IMR-90 (cell line): ENCODE measurements around the gene ADCY1. TPM values are rescaled to one million over a fixed set of nuclear protein-coding genes. Genes with fewer than 3 reads are reported as not detected.

Experiments used
- ATAC-seq: fragments of 200-7000 bp; cut with Tn5 transposase; 2 replicates; pipeline ENCODE4 v1.9.1; 2020; ENCODE audit warnings: low read depth, mild to moderate bottlenecking, moderate library complexity
- BruUV-seq: library from RNA; stranded (reverse); fragments of 400-500 nt; replicated peaks from 2 replicates; lab custom pipeline; 2021; lab: Mats Ljungman, UMichigan
- CTCF ChIA-PET: fragments of 300-600 bp; formaldehyde crosslinking; extraction: SDS; loops from one replicate; lab custom pipeline; 2021; ENCODE audit warnings: antibody characterized with exemption; lab: Yijun Ruan, JAX
- POLR2A ChIA-PET: fragments of 300-600 bp; sonication (Branson Sonifier 250); formaldehyde crosslinking; loops from one replicate; lab custom pipeline; 2022; ENCODE audit warnings: antibody characterized with exemption; ENCODE audit not compliant: unreplicated experiment; lab: Charles Lee
- DNase-seq: peaks from one replicate; pipeline ENCODE4 v3.0.0; 2013
- H2AFZ ChIP-seq: replicated peaks from 2 replicates; pipeline ENCODE3; 2013; ENCODE audit warnings: low read length, mild to moderate bottlenecking; ENCODE audit not compliant: poor library complexity
- H2AK5ac ChIP-seq: 2 replicates; pipeline ENCODE4 v1.6.1; 2013; ENCODE audit warnings: low read depth, low read length, inconsistent platforms
- H2AK9ac ChIP-seq: replicated peaks from 2 replicates; pipeline ENCODE3; 2013; ENCODE audit warnings: mild to moderate bottlenecking, low read depth, low read length, moderate library complexity; ENCODE audit not compliant: poor library complexity
- H2BK120ac ChIP-seq: 2 replicates; pipeline ENCODE4 v1.6.1; 2013; ENCODE audit warnings: low read depth, low read length, inconsistent platforms
- H2BK15ac ChIP-seq: 3 replicates; pipeline ENCODE4 v1.6.1; 2013; ENCODE audit warnings: low read depth, low read length, inconsistent platforms
- H2BK20ac ChIP-seq: 2 replicates; pipeline ENCODE4 v1.6.1; 2013; ENCODE audit warnings: low read depth, mild to moderate bottlenecking, inconsistent platforms, low read length, moderate library complexity
- H2BK5ac ChIP-seq: 2 replicates; pipeline ENCODE4 v1.6.1; 2013; ENCODE audit warnings: mild to moderate bottlenecking, low read depth, low read length, inconsistent platforms; ENCODE audit not compliant: poor library complexity, severe bottlenecking
- H3K14ac ChIP-seq: replicated peaks from 2 replicates; pipeline ENCODE4 v1.6.1; 2013; ENCODE audit warnings: low read depth, low read length, inconsistent platforms
- H3K18ac ChIP-seq: 2 replicates; pipeline ENCODE4 v1.6.1; 2013; ENCODE audit warnings: low read depth, low read length, control low read depth
- H3K23ac ChIP-seq: 2 replicates; pipeline ENCODE4 v1.6.1; 2013; ENCODE audit warnings: low read depth, low read length, inconsistent platforms
- H3K27ac ChIP-seq: 2 replicates; pipeline ENCODE4 v1.5.1; 2013; ENCODE audit warnings: mild to moderate bottlenecking, control low read depth, low read length; ENCODE audit not compliant: insufficient read depth
- H3K27me3 ChIP-seq: 2 replicates; pipeline ENCODE4 v1.6.1; 2013; ENCODE audit warnings: low read length; ENCODE audit not compliant: control insufficient read depth, insufficient read depth
- H3K36me3 ChIP-seq: 2 replicates; pipeline ENCODE4 v1.6.1; 2013; ENCODE audit warnings: low read length, mixed read lengths; ENCODE audit not compliant: control insufficient read depth, insufficient read depth
- H3K4ac ChIP-seq: 2 replicates; pipeline ENCODE4 v1.6.1; 2013; ENCODE audit warnings: low read depth, low read length, inconsistent platforms
- H3K4me1 ChIP-seq: 2 replicates; pipeline ENCODE4 v1.6.1; 2013; ENCODE audit warnings: low read length, mixed read lengths; ENCODE audit not compliant: control insufficient read depth, insufficient read depth
- H3K4me2 ChIP-seq: 2 replicates; pipeline ENCODE4 v1.6.1; 2013; ENCODE audit warnings: low read depth, mild to moderate bottlenecking, control low read depth, low read length, moderate library complexity
- H3K4me3 ChIP-seq: 2 replicates; pipeline ENCODE4 v1.5.1; 2013; ENCODE audit warnings: low read depth, mild to moderate bottlenecking, control low read depth, low read length, moderate library complexity; ENCODE audit not compliant: insufficient read depth
- H3K56ac ChIP-seq: 2 replicates; pipeline ENCODE4 v1.6.1; 2013; ENCODE audit warnings: low read length, inconsistent platforms; ENCODE audit not compliant: insufficient read depth; ENCODE audit errors: extremely low read depth
- H3K79me1 ChIP-seq, 2 experiments: 2 replicates each; pipeline ENCODE4 v1.6.1; 2013; ENCODE audit warnings: low read length in 2 of 2, inconsistent platforms in 1 of 2, low read depth in 1 of 2
- H3K9ac ChIP-seq: 2 replicates; pipeline ENCODE4 v1.6.1; 2013; ENCODE audit warnings: low read depth, low read length, control low read depth
- H3K9me1 ChIP-seq: 2 replicates; pipeline ENCODE4 v1.6.1; 2013; ENCODE audit warnings: low read length, inconsistent platforms; ENCODE audit not compliant: insufficient read depth
- H3K9me3 ChIP-seq: 2 replicates; pipeline ENCODE4 v1.6.1; 2013; ENCODE audit warnings: low read length; ENCODE audit not compliant: control insufficient read depth, insufficient read depth
- H4K20me1 ChIP-seq: 2 replicates; pipeline ENCODE4 v1.6.1; 2013; ENCODE audit warnings: low read length, inconsistent platforms; ENCODE audit not compliant: insufficient read depth
- H4K5ac ChIP-seq: 2 replicates; pipeline ENCODE4 v1.6.1; 2013; ENCODE audit warnings: mild to moderate bottlenecking, low read depth, low read length, control low read depth
- H4K8ac ChIP-seq, 2 experiments: 2 replicates each; pipeline ENCODE4 v1.6.1; 2013; ENCODE audit warnings: low read depth in 2 of 2, low read length in 2 of 2, control low read depth in 1 of 2, inconsistent platforms in 1 of 2
- H4K91ac ChIP-seq: 2 replicates; pipeline ENCODE4 v1.6.1; 2013; ENCODE audit warnings: low read depth, low read length, inconsistent platforms; ENCODE audit not compliant: insufficient read depth
- BHLHE40 ChIP-seq: fragments of 150-350 bp; IDR thresholded peaks from 2 replicates; pipeline ENCODE4 v1.6.1; 2016; ENCODE audit warnings: mild to moderate bottlenecking, low read depth, low read length
- CEBPB ChIP-seq: IDR thresholded peaks from 2 replicates; pipeline ENCODE4 v1.6.1; 2012; ENCODE audit warnings: low read depth, low read length, improper control_type of control experiment
- CHD1 ChIP-seq: IDR thresholded peaks from 2 replicates; pipeline ENCODE4 v1.6.1; 2012; ENCODE audit warnings: low read depth, low read length, improper control_type of control experiment
- FOS ChIP-seq: fragments of 150-350 bp; IDR thresholded peaks from 2 replicates; pipeline ENCODE4 v1.6.1; 2016; ENCODE audit warnings: low read depth, low read length
- MAFK ChIP-seq: IDR thresholded peaks from 2 replicates; pipeline ENCODE4 v1.6.1; 2012; ENCODE audit warnings: low read depth, low read length, improper control_type of control experiment
- MAZ ChIP-seq: IDR thresholded peaks from 2 replicates; pipeline ENCODE4 v1.6.1; 2012; ENCODE audit warnings: low read depth, mild to moderate bottlenecking, low read length, improper control_type of control experiment, moderate library complexity, borderline replicate concordance
- MXI1 ChIP-seq: IDR thresholded peaks from 2 replicates; pipeline ENCODE4 v1.6.1; 2012; ENCODE audit warnings: low read depth, mild to moderate bottlenecking, low read length, moderate library complexity, borderline replicate concordance
- NFE2L2 ChIP-seq: fragments of 150-350 bp; IDR thresholded peaks from 2 replicates; pipeline ENCODE4 v1.6.1; 2016; ENCODE audit warnings: low read depth, mild to moderate bottlenecking, low read length
- POLR2A ChIP-seq: IDR thresholded peaks from 2 replicates; pipeline ENCODE4 v1.6.1; 2012; ENCODE audit warnings: mild to moderate bottlenecking, low read depth, low read length
- RAD21 ChIP-seq: IDR thresholded peaks from 2 replicates; pipeline ENCODE4 v1.6.1; 2012; ENCODE audit warnings: low read length, improper control_type of control experiment
- RCOR1 ChIP-seq: IDR thresholded peaks from 2 replicates; pipeline ENCODE4 v1.6.1; 2012; ENCODE audit warnings: mild to moderate bottlenecking, low read length, improper control_type of control experiment; ENCODE audit not compliant: insufficient replicate concordance
- RFX5 ChIP-seq: IDR thresholded peaks from 2 replicates; pipeline ENCODE4 v1.8.0; 2012; ENCODE audit warnings: low read depth, mild to moderate bottlenecking, low read length, moderate library complexity
- SMC3 ChIP-seq: fragments of 150-350 bp; IDR thresholded peaks from 2 replicates; pipeline ENCODE4 v1.6.1; 2016; ENCODE audit warnings: low read depth, mild to moderate bottlenecking, antibody characterized with exemption, low read length, moderate library complexity
- WGBS, 2 experiments: methylation state at CpG; one replicate each; pipeline versions ENCODE4 v1.1.5 to v1.1.7; 2013; ENCODE audit warnings: missing lambda C conversion rate in 2 of 2; ENCODE audit not compliant: insufficient read length in 1 of 2; ENCODE audit errors: extremely low coverage in 2 of 2; 5-methylcytosine and 5-hydroxymethylcytosine counted together
- dilution Hi-C: fragments of 300-500 bp; cut with HindIII; formaldehyde crosslinking; loops from one replicate; pipeline ENCODE4 v1.14.3; 2018; ENCODE audit warnings: low sequenced_read_pairs; ENCODE audit not compliant: unreplicated experiment
- in situ Hi-C: fragments of 300-500 bp; cut with MboI; formaldehyde crosslinking; loops from 3 replicates; pipeline ENCODE4 v1.14.3; 2019; ENCODE audit warnings: low sequenced_read_pairs, inconsistent platforms, mixed read lengths
- intact Hi-C: fragments of 100-400 bp; cut with micrococcal nuclease; formaldehyde crosslinking; loops from 2 replicates; pipeline ENCODE4 v1.10.0; 2022
- polyA plus RNA-seq, 3 experiments: library from polyadenylated mRNA; depleted of rRNA; stranded (reverse); fragments of >200 nt; gene quantifications; 2 replicates each; pipeline ENCODE4 v1.2.3, GENCODE V29; 2012; ENCODE audit warnings: low replicate concordance in 1 of 3
- total RNA-seq: library from RNA; depleted of rRNA; stranded (reverse); fragments of >200 nt; gene quantifications from 2 replicates; pipeline ENCODE4 v1.2.3, GENCODE V29; 2012
- TF ChIP-seq, protein P1 (sequence below): fragments of 150-350 bp; IDR thresholded peaks from 2 replicates; pipeline ENCODE4 v1.6.1; 2017; ENCODE audit warnings: mild to moderate bottlenecking, antibody characterized with exemption, low read length, low read depth
- TF ChIP-seq, protein P2 (sequence below): conservative IDR thresholded peaks from 2 replicates; pipeline ENCODE4 v1.5.1; 2012; ENCODE audit warnings: mild to moderate bottlenecking, low read depth, low read length, improper control_type of control experiment
- TF ChIP-seq, protein P3 (sequence below): fragments of 150-350 bp; IDR thresholded peaks from 2 replicates; pipeline ENCODE4 v1.6.1; 2016; ENCODE audit warnings: low read depth, mild to moderate bottlenecking, low read length, moderate library complexity, borderline replicate concordance

ADCY1 gene
- total and polyA plus RNA-seq, 2 of the 4 experiments (the other 2 are of a cell fraction), result 0.18 to 0.24 TPM

DNA sequence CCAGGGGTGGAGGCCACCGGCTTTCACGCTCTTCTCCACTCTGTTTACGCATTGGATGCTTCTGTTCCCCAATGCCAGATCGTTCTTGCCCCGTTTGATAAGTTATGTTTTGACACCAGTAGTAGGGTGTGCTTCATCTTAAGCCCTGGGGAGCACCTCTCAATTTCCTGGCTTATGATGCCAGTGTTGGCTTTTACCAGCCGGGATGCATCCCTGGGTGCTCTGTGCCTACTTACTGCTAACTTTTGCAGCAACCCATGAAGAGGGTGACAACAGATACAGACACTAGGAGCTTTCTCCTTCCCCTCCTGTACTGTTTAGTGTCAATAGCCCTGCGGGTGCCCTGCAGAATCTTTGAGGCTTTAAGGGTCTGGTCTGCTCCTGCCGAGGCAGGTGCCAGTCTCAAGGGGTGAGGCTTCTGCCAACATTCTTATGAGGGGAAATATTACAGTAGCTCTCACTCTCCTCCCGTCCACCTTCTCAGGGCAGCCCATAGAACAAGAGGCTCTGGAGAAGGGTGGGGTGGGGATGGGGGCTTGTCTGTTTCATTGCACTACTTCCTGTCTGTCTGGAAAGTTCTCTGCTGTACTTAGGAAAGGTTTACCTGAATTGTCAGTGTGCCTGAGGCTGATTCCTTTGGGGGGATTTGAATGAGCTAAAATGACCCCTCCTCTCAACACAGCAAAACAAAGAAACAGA is 23.3 kb downstream of the ADCY1 start:
- POLR2A ChIA-PET, result no interaction called here

More for the DNA sequence above, 23.3 kb downstream of the ADCY1 start:
- Histone ChIP-seq H4K8ac (no peak overlapping the region), H2BK120ac (no peak overlapping the region), H3K23ac (no peak overlapping the region), H2AK5ac (no peak overlapping the region), H3K18ac (no peak overlapping the region), H3K14ac (no peak overlapping the region), H3K9ac (no peak overlapping the region), H2AFZ (no peak overlapping the region), H2BK5ac (no peak overlapping the region), H4K20me1 (no peaks in the 10 kb centered on the region; the same call in 1 of the 2 replicates), H3K4me2 (no peak overlapping the region), H3K56ac (no peak overlapping the region), H2BK20ac (no peak overlapping the region), H3K27ac (no peak overlapping the region), H4K5ac (no peak overlapping the region), H3K4me1 (no peaks in the 10 kb centered on the region), H3K36me3 (no peaks in the 10 kb centered on the region), H2AK9ac (no peak overlapping the region), H3K4me3 (no peak overlapping the region), H2BK15ac (no peak overlapping the region), H3K4ac (no peak overlapping the region), H4K91ac (no peak overlapping the region), H3K9me3 (no peaks in the 10 kb centered on the region), H3K79me1 (no peaks in the 10 kb centered on the region), H3K9me1 (no peaks in the 10 kb centered on the region), H3K27me3 (peaks cover 18% of the 10 kb centered on the region)
- no peak for ATAC-seq
- CTCF ChIA-PET, result no interaction called here
- in situ Hi-C loops (no loop called here), intact Hi-C loops (no loop called here), dilution Hi-C loops (no loop called here)
- no peak for DNase-seq
- no TSS peak for BruUV-seq
- WGBS, 2 experiments, result no CpG with 5 or more reads among the region's 9 CpGs
- TF ChIP-seq RAD21, result no peak
- no peak for TF ChIP-seq FOS
- no peak for TF ChIP-seq CEBPB
- no peak for TF ChIP-seq SMC3
- TF ChIP-seq, protein P1, sequence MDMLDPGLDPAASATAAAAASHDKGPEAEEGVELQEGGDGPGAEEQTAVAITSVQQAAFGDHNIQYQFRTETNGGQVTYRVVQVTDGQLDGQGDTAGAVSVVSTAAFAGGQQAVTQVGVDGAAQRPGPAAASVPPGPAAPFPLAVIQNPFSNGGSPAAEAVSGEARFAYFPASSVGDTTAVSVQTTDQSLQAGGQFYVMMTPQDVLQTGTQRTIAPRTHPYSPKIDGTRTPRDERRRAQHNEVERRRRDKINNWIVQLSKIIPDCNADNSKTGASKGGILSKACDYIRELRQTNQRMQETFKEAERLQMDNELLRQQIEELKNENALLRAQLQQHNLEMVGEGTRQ, result no peak
- TF ChIP-seq CHD1, result no peak
- TF ChIP-seq, protein P2, sequence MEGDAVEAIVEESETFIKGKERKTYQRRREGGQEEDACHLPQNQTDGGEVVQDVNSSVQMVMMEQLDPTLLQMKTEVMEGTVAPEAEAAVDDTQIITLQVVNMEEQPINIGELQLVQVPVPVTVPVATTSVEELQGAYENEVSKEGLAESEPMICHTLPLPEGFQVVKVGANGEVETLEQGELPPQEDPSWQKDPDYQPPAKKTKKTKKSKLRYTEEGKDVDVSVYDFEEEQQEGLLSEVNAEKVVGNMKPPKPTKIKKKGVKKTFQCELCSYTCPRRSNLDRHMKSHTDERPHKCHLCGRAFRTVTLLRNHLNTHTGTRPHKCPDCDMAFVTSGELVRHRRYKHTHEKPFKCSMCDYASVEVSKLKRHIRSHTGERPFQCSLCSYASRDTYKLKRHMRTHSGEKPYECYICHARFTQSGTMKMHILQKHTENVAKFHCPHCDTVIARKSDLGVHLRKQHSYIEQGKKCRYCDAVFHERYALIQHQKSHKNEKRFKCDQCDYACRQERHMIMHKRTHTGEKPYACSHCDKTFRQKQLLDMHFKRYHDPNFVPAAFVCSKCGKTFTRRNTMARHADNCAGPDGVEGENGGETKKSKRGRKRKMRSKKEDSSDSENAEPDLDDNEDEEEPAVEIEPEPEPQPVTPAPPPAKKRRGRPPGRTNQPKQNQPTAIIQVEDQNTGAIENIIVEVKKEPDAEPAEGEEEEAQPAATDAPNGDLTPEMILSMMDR, result no peak
- no peak for TF ChIP-seq MXI1
- TF ChIP-seq MAZ, result no peak
- no peak for TF ChIP-seq RFX5
- no peak for TF ChIP-seq POLR2A
- no peak for TF ChIP-seq MAFK
- no peak for TF ChIP-seq NFE2L2
- TF ChIP-seq BHLHE40, result no peak
- TF ChIP-seq, protein P3, sequence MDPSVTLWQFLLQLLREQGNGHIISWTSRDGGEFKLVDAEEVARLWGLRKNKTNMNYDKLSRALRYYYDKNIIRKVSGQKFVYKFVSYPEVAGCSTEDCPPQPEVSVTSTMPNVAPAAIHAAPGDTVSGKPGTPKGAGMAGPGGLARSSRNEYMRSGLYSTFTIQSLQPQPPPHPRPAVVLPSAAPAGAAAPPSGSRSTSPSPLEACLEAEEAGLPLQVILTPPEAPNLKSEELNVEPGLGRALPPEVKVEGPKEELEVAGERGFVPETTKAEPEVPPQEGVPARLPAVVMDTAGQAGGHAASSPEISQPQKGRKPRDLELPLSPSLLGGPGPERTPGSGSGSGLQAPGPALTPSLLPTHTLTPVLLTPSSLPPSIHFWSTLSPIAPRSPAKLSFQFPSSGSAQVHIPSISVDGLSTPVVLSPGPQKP, result no peak
- no peak for TF ChIP-seq RCOR1
